ENCODE results near the gene MPZL3. TPM values are rescaled to one million over a fixed set of nuclear protein-coding genes. Genes with fewer than 3 reads are reported as not detected.

The MPZL3 gene
- polyA plus RNA-seq, 2 of the 4 experiments (the other 2 are of a cell fraction): 0.34 to 1.0 TPM

DNA sequence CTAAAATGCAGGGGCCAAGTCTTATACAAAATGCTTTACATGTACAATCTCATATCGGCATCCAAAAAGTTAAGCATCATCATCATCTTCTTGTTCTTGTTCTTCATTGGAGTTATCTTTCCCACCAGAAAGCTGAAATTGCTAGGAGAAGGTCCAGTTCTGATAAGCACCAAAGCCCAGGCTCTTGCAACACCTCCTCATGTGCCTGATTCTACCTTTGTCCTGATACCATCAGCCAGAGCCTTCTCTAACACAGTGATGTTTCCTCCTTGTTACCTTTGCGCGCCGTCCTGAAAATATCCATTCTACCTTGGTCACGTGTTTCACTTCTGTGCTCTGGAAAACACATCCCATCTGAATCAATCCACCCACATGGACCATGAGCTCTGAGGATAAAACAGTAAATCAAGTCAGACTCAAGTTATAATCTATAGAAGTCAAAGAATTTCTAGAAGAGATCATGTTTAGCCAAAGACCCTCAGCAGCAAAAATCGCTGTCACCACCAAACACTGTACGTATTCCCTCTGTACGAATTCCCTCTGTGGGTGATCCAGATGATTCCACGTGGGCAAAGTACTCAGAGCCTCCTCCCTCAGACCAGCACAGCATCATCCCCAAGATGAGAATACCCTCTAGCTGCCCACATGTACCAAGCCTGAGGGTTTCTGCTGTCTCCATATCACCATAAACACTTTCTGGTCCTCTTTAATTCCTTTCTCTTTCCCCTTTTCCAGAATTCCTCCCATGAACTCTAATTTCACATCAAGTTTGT lies 46.4 kb downstream of the MPZL3 start:
- no peak overlapping the region for H3K27ac ChIP-seq
- WGBS (ENCODE audit: missing lambda C conversion rate): 56% methylated on average over 9 of the region's 9 CpGs
- CTCF ChIA-PET: no interaction called here
- H3K9me3 ChIP-seq: no peaks in the 10 kb centered on the region
- no peak for TF ChIP-seq SMC3 (IDR thresholded peaks at IDR 0.05)
- no peak for TF ChIP-seq RARB (CRISPR knock-in tag; IDR thresholded peaks at IDR 0.05)
- TF ChIP-seq NPAS2 (CRISPR knock-in tag; IDR thresholded peaks at IDR 0.05; ENCODE audit: borderline replicate concordance): no peak
- no peak for TF ChIP-seq HOXA7 (CRISPR knock-in tag; IDR thresholded peaks at IDR 0.05)
- TF ChIP-seq, protein P1, sequence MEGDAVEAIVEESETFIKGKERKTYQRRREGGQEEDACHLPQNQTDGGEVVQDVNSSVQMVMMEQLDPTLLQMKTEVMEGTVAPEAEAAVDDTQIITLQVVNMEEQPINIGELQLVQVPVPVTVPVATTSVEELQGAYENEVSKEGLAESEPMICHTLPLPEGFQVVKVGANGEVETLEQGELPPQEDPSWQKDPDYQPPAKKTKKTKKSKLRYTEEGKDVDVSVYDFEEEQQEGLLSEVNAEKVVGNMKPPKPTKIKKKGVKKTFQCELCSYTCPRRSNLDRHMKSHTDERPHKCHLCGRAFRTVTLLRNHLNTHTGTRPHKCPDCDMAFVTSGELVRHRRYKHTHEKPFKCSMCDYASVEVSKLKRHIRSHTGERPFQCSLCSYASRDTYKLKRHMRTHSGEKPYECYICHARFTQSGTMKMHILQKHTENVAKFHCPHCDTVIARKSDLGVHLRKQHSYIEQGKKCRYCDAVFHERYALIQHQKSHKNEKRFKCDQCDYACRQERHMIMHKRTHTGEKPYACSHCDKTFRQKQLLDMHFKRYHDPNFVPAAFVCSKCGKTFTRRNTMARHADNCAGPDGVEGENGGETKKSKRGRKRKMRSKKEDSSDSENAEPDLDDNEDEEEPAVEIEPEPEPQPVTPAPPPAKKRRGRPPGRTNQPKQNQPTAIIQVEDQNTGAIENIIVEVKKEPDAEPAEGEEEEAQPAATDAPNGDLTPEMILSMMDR (IDR thresholded peaks at IDR 0.05): no peak
- TF ChIP-seq ZFP36 (IDR thresholded peaks at IDR 0.05; ENCODE audit: borderline replicate concordance, partially characterized antibody): no peak
- no peak for TF ChIP-seq BHLHE40 (IDR thresholded peaks at IDR 0.05; ENCODE audit: low read depth, low read length)
- TF ChIP-seq, protein P2, sequence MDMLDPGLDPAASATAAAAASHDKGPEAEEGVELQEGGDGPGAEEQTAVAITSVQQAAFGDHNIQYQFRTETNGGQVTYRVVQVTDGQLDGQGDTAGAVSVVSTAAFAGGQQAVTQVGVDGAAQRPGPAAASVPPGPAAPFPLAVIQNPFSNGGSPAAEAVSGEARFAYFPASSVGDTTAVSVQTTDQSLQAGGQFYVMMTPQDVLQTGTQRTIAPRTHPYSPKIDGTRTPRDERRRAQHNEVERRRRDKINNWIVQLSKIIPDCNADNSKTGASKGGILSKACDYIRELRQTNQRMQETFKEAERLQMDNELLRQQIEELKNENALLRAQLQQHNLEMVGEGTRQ (IDR thresholded peaks at IDR 0.05): no peak
- TF ChIP-seq CBX2 (IDR thresholded peaks at IDR 0.05; ENCODE audit: borderline replicate concordance, low read depth): no peak
- H3K4me2 ChIP-seq: no peak overlapping the region
- no peaks in the 10 kb centered on the region for H3K4me1 ChIP-seq
- ATAC-seq: no peak
- no peak overlapping the region for H3K4me3 ChIP-seq
- no peak for DNase-seq (ENCODE audit: low read depth in 1 of 2, low spot score in 1 of 2)
- POLR2A ChIA-PET: no interaction called here
- no peak for FAIRE-seq

DNA sequence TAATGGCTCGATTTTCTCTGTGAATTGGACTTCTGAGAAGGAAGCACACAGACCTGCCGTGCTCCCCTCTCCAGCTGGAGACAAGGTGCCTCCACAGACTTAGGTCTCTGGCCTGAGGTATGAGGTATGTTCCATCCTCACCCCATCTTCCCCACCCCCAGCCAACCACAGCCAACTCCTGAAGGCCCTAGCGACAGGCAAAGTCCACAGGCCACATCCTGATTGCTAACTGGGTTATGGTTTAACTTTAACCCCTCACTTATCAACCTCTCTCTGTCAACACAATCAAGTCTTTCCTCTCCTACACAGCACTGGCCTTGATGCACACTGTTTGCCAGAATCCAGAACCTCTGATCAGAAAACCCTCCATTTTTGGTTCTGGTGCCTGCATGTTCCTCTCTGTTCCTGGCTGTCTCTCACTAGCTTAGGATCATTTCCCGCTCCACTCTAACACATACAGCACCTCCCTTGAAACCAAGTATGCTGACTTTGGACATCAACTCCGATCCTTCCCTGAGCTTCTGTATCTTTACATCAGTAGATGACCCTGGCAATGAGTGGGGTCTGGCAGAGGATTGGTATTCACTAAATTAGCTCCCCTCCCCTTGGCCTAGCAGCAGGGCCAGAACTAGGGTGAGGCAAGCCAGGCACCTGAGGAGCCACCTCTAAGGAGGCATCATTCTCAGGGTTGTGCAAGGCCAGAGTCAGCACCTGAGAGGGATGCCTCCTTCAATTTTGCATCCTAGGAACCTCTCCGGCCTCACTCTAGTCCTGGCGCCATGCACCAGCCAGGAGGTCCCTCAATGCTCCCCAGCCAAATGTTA lies 49.4 kb downstream of the MPZL3 start:
- WGBS (ENCODE audit: missing lambda C conversion rate): 38% methylated on average over 6 of the region's 7 CpGs
- TF ChIP-seq NPAS2 (CRISPR knock-in tag; IDR thresholded peaks at IDR 0.05; ENCODE audit: borderline replicate concordance) (no peak), MAFK (IDR thresholded peaks at IDR 0.05; ENCODE audit: partially characterized antibody) (no peak), JUN (IDR thresholded peaks at IDR 0.05) (no peak), HOXB13 (CRISPR knock-in tag; IDR thresholded peaks at IDR 0.05; ENCODE audit: low read depth) (no peak), KDM1A (IDR thresholded peaks at IDR 0.05; ENCODE audit: low read depth) (no peak), SREBF2 (IDR thresholded peaks at IDR 0.05) (no peak), POLR2AphosphoS2 (conservative IDR thresholded peaks at IDR 0.05; ENCODE audit: low read length) (no peak), MAZ (IDR thresholded peaks at IDR 0.05; ENCODE audit: borderline replicate concordance, low read depth, low read length) (no peak), RCOR1 (IDR thresholded peaks at IDR 0.05; ENCODE audit: low read depth, low read length) (no peak), EHMT2 (IDR thresholded peaks at IDR 0.05; ENCODE audit: low read depth) (no peak), ZNF302 (CRISPR knock-in tag; IDR thresholded peaks at IDR 0.05) (no peak), CBX2 (IDR thresholded peaks at IDR 0.05; ENCODE audit: borderline replicate concordance, low read depth) (no peak), POLR2A (IDR thresholded peaks at IDR 0.05; ENCODE audit: low read length) (no peak), BHLHE40 (IDR thresholded peaks at IDR 0.05; ENCODE audit: low read depth, low read length) (no peak)
- TF ChIP-seq, protein P3, sequence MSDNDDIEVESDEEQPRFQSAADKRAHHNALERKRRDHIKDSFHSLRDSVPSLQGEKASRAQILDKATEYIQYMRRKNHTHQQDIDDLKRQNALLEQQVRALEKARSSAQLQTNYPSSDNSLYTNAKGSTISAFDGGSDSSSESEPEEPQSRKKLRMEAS (IDR thresholded peaks at IDR 0.05): no peak
- TF ChIP-seq, protein P4, sequence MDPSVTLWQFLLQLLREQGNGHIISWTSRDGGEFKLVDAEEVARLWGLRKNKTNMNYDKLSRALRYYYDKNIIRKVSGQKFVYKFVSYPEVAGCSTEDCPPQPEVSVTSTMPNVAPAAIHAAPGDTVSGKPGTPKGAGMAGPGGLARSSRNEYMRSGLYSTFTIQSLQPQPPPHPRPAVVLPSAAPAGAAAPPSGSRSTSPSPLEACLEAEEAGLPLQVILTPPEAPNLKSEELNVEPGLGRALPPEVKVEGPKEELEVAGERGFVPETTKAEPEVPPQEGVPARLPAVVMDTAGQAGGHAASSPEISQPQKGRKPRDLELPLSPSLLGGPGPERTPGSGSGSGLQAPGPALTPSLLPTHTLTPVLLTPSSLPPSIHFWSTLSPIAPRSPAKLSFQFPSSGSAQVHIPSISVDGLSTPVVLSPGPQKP (IDR thresholded peaks at IDR 0.05; ENCODE audit: low read depth, low read length): no peak
- TF ChIP-seq, protein P5, sequence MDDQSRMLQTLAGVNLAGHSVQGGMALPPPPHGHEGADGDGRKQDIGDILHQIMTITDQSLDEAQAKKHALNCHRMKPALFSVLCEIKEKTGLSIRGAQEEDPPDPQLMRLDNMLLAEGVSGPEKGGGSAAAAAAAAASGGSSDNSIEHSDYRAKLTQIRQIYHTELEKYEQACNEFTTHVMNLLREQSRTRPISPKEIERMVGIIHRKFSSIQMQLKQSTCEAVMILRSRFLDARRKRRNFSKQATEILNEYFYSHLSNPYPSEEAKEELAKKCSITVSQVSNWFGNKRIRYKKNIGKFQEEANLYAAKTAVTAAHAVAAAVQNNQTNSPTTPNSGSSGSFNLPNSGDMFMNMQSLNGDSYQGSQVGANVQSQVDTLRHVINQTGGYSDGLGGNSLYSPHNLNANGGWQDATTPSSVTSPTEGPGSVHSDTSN (IDR thresholded peaks at IDR 0.05): no peak
- TF ChIP-seq, protein P6, sequence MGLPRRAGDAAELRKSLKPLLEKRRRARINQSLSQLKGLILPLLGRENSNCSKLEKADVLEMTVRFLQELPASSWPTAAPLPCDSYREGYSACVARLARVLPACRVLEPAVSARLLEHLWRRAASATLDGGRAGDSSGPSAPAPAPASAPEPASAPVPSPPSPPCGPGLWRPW (IDR thresholded peaks at IDR 0.05): no peak
- POLR2A ChIA-PET: no interaction called here
- Histone ChIP-seq H3K4me1 (no peaks in the 10 kb centered on the region), H3K27ac (no peak overlapping the region), H3K4me2 (no peak overlapping the region), H3K4me3 (no peak overlapping the region), H3K9me3 (no peaks in the 10 kb centered on the region)
- no peak for FAIRE-seq
- CTCF ChIA-PET: interaction anchor here (0.7 to 1.6 kb wide), 5 partner anchors 9 to 285 kb away, joined by 3 to 4 read pairs (median 3); no protein-coding TSS in a partner anchor
- ATAC-seq: no peak
- DNase-seq (ENCODE audit: low read depth in 1 of 2, low spot score in 1 of 2): no peak

Data from A549 (cell line).